Measurements from ENCODE around the gene ZNF641. TPM values are rescaled to one million over a fixed set of nuclear protein-coding genes. Genes with fewer than 3 reads are reported as not detected.
"Not testable (repeated sequence)": the region's sequence is repeated elsewhere in the genome, so short reads cannot be mapped to it uniquely, and the experiment has no call there.

ZNF641 gene
- total RNA-seq, 1 experiment from 2014 or later, result 9.3 TPM

DNA sequence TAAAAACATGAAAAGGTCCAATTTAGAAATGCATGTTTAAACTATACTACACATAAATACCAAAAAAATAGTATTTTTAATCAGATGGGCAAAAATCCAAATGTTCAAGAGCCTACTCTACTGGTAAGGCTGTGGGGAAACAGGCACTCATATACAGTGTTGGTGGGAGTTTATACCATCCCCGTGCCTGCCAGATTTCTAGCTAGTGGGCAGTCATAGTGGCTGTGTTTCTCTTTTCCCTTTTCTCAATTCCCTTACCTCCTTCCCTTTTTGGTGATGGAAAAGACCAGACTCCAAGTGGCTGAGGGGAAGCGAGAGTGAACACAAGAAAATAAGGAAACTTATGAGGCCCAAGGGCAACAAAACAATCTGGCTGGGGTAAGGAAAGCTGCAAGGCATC lies 14.7 kb downstream of the ZNF641 start:
- Mint-ChIP-seq H3K9me3 (ENCODE audit: low read depth, unreplicated experiment) (no peaks in the 10 kb centered on the region), H3K36me3 (ENCODE audit: insufficient read depth, unreplicated experiment) (no peaks in the 10 kb centered on the region), H3K27ac (ENCODE audit: unreplicated experiment) (no peak overlapping the region), H3K4me3 (ENCODE audit: low read depth, unreplicated experiment) (no peak overlapping the region), H3K27me3 (ENCODE audit: unreplicated experiment) (peaks cover 6% of the 10 kb centered on the region), H3K4me1 (ENCODE audit: low read depth, unreplicated experiment) (no peaks in the 10 kb centered on the region)
- TF ChIP-seq, protein P1, sequence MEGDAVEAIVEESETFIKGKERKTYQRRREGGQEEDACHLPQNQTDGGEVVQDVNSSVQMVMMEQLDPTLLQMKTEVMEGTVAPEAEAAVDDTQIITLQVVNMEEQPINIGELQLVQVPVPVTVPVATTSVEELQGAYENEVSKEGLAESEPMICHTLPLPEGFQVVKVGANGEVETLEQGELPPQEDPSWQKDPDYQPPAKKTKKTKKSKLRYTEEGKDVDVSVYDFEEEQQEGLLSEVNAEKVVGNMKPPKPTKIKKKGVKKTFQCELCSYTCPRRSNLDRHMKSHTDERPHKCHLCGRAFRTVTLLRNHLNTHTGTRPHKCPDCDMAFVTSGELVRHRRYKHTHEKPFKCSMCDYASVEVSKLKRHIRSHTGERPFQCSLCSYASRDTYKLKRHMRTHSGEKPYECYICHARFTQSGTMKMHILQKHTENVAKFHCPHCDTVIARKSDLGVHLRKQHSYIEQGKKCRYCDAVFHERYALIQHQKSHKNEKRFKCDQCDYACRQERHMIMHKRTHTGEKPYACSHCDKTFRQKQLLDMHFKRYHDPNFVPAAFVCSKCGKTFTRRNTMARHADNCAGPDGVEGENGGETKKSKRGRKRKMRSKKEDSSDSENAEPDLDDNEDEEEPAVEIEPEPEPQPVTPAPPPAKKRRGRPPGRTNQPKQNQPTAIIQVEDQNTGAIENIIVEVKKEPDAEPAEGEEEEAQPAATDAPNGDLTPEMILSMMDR (IDR thresholded peaks at IDR 0.05; ENCODE audit: unreplicated experiment), result no peak
- CTCF ChIA-PET, result no interaction called here
- no TSS peak for BruUV-seq (replicated peaks)
- intact Hi-C loops (cut with micrococcal nuclease; ENCODE audit: unreplicated experiment), result no loop called here
- DNase-seq, result no peak

DNA sequence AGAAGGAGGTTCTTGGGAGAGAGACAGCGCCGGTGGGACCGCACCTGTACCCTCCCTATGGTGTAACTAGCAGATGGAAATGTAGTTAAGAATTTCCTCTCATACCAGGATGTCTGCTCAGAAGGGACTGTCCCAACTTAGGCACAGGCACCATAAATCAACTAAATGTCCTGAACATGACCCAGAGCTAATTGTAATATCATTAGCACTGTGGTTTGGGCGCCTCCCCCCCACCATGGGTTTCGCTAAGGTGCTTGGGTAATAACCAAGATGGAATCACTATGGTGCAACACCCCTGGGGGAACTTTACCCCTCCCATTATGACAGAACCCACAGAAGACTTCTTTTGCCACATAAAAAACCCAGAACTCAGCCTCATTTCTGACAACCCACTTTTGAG lies 15.9 kb downstream of the ZNF641 start:
- intact Hi-C loops (cut with micrococcal nuclease; ENCODE audit: unreplicated experiment), result no loop called here
- no TSS peak for BruUV-seq (replicated peaks)
- CTCF ChIA-PET, result no interaction called here

DNA sequence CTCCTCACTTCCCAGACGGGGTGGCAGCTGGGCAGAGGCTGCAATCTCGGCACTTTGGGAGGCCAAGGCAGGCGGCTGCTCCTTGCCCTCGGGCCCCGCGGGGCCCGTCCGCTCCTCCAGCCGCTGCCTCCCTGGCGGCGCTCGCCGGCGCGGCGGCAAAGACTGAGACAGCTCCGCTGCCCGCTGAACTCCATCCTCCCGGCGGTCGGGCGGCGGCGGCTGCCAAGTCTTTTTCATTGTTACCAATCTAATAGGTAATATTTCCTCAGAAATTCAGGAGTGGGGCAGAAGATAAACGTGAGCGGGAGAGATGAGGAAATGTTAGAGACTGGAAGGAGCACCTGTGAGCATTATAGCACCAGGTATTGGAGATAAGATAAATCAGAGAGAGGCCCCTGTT lies 17.0 kb downstream of the ZNF641 start:
- H3K4me3 Mint-ChIP-seq (ENCODE audit: low read depth, unreplicated experiment); CTCF ChIA-PET; H3K27ac Mint-ChIP-seq (ENCODE audit: unreplicated experiment); BruUV-seq (replicated peaks); H3K9me3 Mint-ChIP-seq (ENCODE audit: low read depth, unreplicated experiment); H3K36me3 Mint-ChIP-seq (ENCODE audit: insufficient read depth, unreplicated experiment); intact Hi-C loops (cut with micrococcal nuclease; ENCODE audit: unreplicated experiment); H3K4me1 Mint-ChIP-seq (ENCODE audit: low read depth, unreplicated experiment); DNase-seq: not testable (repeated sequence)
- H3K27me3 Mint-ChIP-seq (ENCODE audit: unreplicated experiment), result peaks cover 15% of the 10 kb centered on the region

More for the DNA sequence above, 15.9 kb downstream of the ZNF641 start:
- H3K36me3 Mint-ChIP-seq (ENCODE audit: insufficient read depth, unreplicated experiment), result no peaks in the 10 kb centered on the region
- H3K9me3 Mint-ChIP-seq (ENCODE audit: low read depth, unreplicated experiment), result no peaks in the 10 kb centered on the region
- no peak overlapping the region for H3K27ac Mint-ChIP-seq (ENCODE audit: unreplicated experiment)
- H3K4me3 Mint-ChIP-seq (ENCODE audit: low read depth, unreplicated experiment), result no peak overlapping the region
- TF ChIP-seq, protein P1 (IDR thresholded peaks at IDR 0.05; ENCODE audit: unreplicated experiment), result no peak
- DNase-seq, result no peak
- H3K27me3 Mint-ChIP-seq (ENCODE audit: unreplicated experiment), result peaks cover 15% of the 10 kb centered on the region
- H3K4me1 Mint-ChIP-seq (ENCODE audit: low read depth, unreplicated experiment), result no peaks in the 10 kb centered on the region

DNA sequence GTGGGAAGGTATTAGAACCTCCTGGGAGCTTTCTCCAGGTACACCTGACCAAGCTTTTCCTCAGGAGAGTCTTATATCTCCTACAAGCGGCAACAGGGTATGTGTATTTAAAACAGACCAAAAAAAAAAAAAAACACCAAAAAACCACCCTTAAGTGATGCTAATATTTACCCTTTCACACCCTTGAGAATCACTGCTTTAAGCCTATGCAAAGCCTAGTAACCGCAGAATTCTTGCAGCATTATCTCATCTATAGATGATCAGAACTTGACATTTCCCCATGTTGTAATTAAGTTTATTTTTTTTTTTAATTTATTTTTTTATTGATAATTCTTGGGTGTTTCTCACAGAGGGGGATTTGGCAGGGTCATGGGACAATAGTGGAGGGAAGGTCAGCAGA lies 19.3 kb downstream of the ZNF641 start:
- no peaks in the 10 kb centered on the region for H3K4me1 Mint-ChIP-seq (ENCODE audit: low read depth, unreplicated experiment)
- TF ChIP-seq, protein P1 (IDR thresholded peaks at IDR 0.05; ENCODE audit: unreplicated experiment), result no peak
- intact Hi-C loops (cut with micrococcal nuclease; ENCODE audit: unreplicated experiment), result no loop called here
- H3K27me3 Mint-ChIP-seq (ENCODE audit: unreplicated experiment), result peaks cover 20% of the 10 kb centered on the region
- CTCF ChIA-PET, result interaction anchor here (0.7 kb wide), 1 partner anchor 21 kb away, joined by 3 read pairs; no protein-coding TSS in a partner anchor
- H3K4me3 Mint-ChIP-seq (ENCODE audit: low read depth, unreplicated experiment), result no peak overlapping the region
- no peak for DNase-seq
- H3K27ac Mint-ChIP-seq (ENCODE audit: unreplicated experiment), result no peak overlapping the region
- H3K9me3 Mint-ChIP-seq (ENCODE audit: low read depth, unreplicated experiment), result no peaks in the 10 kb centered on the region
- no peaks in the 10 kb centered on the region for H3K36me3 Mint-ChIP-seq (ENCODE audit: insufficient read depth, unreplicated experiment)
- BruUV-seq (replicated peaks), result no TSS peak

DNA sequence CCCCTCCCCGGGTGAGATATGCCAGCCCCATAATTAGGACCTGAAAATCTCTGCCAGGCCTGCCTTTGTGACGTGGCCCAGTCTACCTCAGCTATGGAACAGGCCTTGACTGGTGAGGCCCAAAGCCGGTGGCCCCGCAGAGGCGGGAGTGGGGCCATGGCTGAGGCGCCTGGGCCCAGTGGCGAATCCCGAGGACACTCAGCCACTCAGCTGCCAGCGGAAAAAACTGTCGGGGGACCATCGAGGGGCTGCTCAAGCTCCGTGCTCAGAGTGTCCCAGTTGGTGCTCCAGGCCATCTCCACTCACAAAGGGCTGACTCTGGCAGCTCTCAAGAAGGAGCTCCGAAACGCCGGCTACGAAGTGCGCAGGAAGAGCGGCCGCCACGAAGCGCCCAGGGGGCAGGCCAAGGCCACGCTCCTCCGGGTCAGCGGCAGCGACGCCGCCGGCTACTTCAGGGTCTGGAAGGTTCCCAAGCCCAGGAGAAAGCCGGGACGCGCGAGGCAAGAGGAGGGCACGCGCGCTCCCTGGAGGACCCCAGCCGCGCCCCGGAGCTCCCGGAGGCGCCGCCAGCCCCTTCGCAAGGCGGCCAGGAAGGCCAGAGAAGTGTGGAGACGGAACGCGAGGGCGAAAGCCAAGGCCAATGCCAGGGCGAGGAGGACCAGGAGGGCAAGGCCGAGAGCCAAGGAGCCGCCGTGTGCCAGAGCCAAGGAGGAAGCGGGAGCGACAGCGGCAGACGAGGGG lies 21.4 kb downstream of the ZNF641 start:
- intact Hi-C loops (cut with micrococcal nuclease; ENCODE audit: unreplicated experiment), result no loop called here
- CTCF ChIA-PET, result no interaction called here
- DNase-seq, result no peak
- Mint-ChIP-seq H3K36me3 (ENCODE audit: insufficient read depth, unreplicated experiment) (no peaks in the 10 kb centered on the region), H3K27me3 (ENCODE audit: unreplicated experiment) (peaks cover 29% of the 10 kb centered on the region), H3K4me1 (ENCODE audit: low read depth, unreplicated experiment) (no peaks in the 10 kb centered on the region), H3K4me3 (ENCODE audit: low read depth, unreplicated experiment) (no peak overlapping the region), H3K27ac (ENCODE audit: unreplicated experiment) (no peak overlapping the region), H3K9me3 (ENCODE audit: low read depth, unreplicated experiment) (no peaks in the 10 kb centered on the region)
- TF ChIP-seq, protein P1 (IDR thresholded peaks at IDR 0.05; ENCODE audit: unreplicated experiment), result no peak
- BruUV-seq (replicated peaks), result no TSS peak
